ENCODE results near the gene MYH11. TPM values are rescaled to one million over a fixed set of nuclear protein-coding genes. Genes with fewer than 3 reads are reported as not detected.
"Not testable (repeated sequence)": the region's sequence is repeated elsewhere in the genome, so short reads cannot be mapped to it uniquely, and the experiment has no call there.

Gene MYH11
- polyA plus RNA-seq, 1 donor from 2014 or later, result not detected

DNA sequence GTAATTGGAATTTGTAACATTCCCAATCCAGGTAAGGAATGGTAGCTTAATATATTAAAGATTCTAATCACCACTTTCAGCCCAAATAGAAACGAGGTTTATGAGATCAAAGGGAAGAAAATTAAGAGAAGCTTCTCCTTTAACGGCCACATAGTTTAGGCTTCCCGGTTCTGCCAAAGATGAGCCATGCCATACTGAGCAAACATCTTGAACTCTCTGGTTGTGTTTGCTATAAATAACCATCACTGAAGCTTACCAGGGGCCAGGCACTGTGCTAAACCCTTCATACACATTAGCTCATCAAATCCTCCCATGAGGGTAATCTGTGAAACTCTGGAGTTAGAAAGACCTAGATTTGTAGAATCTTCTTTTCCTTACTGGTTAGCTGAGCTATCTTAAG, 2.8 kb downstream of the MYH11 start:
- peaks cover 51% of the 10 kb centered on the region for H3K27me3 ChIP-seq (ENCODE audit: insufficient read depth, low read depth, low read length)

DNA sequence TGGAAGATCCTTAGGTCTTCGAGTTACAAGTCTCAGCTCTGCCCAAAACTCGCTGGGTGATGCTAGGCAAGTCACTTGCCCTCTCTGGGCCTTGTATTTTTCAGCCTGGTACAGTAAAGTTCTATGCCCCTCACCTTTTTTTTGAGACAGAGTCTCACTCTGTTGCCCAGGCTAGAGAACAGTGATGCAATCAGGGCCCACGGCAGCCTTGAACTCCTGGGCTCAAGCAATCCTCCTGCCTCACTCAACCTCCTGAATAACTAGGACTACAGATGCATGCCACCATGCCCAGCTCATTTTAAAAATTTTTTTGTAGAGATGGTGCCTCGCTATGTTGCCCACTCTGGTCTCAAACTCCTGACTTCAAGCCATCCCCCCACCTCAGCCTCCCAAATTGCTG, 3.8 kb downstream of the MYH11 start:
- H3K4me3 ChIP-seq (ENCODE audit: low read length), result no peak overlapping the region
- H3K9me2 ChIP-seq (ENCODE audit: insufficient read depth, low read length), result no peaks in the 10 kb centered on the region
- no peaks in the 10 kb centered on the region for H3F3A ChIP-seq (ENCODE audit: insufficient read depth, low read length, poor library complexity, severe bottlenecking)
- no peaks in the 10 kb centered on the region for H3K9me3 ChIP-seq (ENCODE audit: low read length)
- TF ChIP-seq MXI1 (conservative IDR thresholded peaks at IDR 0.05; ENCODE audit: poor library complexity, severe bottlenecking) (no peak), EP300 (conservative IDR thresholded peaks at IDR 0.05; ENCODE audit: poor library complexity, severe bottlenecking) (no peak)
- TF ChIP-seq, protein P1, sequence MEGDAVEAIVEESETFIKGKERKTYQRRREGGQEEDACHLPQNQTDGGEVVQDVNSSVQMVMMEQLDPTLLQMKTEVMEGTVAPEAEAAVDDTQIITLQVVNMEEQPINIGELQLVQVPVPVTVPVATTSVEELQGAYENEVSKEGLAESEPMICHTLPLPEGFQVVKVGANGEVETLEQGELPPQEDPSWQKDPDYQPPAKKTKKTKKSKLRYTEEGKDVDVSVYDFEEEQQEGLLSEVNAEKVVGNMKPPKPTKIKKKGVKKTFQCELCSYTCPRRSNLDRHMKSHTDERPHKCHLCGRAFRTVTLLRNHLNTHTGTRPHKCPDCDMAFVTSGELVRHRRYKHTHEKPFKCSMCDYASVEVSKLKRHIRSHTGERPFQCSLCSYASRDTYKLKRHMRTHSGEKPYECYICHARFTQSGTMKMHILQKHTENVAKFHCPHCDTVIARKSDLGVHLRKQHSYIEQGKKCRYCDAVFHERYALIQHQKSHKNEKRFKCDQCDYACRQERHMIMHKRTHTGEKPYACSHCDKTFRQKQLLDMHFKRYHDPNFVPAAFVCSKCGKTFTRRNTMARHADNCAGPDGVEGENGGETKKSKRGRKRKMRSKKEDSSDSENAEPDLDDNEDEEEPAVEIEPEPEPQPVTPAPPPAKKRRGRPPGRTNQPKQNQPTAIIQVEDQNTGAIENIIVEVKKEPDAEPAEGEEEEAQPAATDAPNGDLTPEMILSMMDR (IDR thresholded peaks at IDR 0.05; ENCODE audit: poor library complexity, severe bottlenecking), result no peak
- H3K27ac ChIP-seq (ENCODE audit: low read length), result no peak overlapping the region
- H4K20me1 ChIP-seq (ENCODE audit: insufficient read depth), result no peaks in the 10 kb centered on the region
- no peaks in the 10 kb centered on the region for H3K36me3 ChIP-seq (ENCODE audit: insufficient read depth, low read length)
- H3K79me2 ChIP-seq (replicated peaks; ENCODE audit: insufficient read depth, low read length), result no peaks in the 10 kb centered on the region
- no peak overlapping the region for H2AFZ ChIP-seq (ENCODE audit: low read depth, low read length)
- H3K4me2 ChIP-seq (ENCODE audit: low read length), result no peak overlapping the region
- H3K9ac ChIP-seq (ENCODE audit: low read length), result no peak overlapping the region
- peaks cover 40% of the 10 kb centered on the region for H3K27me3 ChIP-seq (ENCODE audit: insufficient read depth, low read depth, low read length)

More for the DNA sequence above, 2.8 kb downstream of the MYH11 start:
- Histone ChIP-seq H3K4me2 (ENCODE audit: low read length) (no peak overlapping the region), H3F3A (ENCODE audit: insufficient read depth, low read length, poor library complexity, severe bottlenecking) (no peaks in the 10 kb centered on the region), H3K4me3 (ENCODE audit: low read length) (no peak overlapping the region), H3K79me2 (replicated peaks; ENCODE audit: insufficient read depth, low read length) (no peaks in the 10 kb centered on the region), H4K20me1 (ENCODE audit: insufficient read depth) (no peaks in the 10 kb centered on the region), H2AFZ (ENCODE audit: low read depth, low read length) (no peak overlapping the region), H3K9me2 (ENCODE audit: insufficient read depth, low read length) (no peaks in the 10 kb centered on the region), H3K9me3 (ENCODE audit: low read length) (no peaks in the 10 kb centered on the region), H3K27ac (ENCODE audit: low read length) (no peak overlapping the region), H3K9ac (ENCODE audit: low read length) (no peak overlapping the region), H3K36me3 (ENCODE audit: insufficient read depth, low read length) (no peaks in the 10 kb centered on the region)
- TF ChIP-seq POLR2AphosphoS5 (IDR thresholded peaks at IDR 0.05), result no peak
- TF ChIP-seq, protein P1 (IDR thresholded peaks at IDR 0.05; ENCODE audit: poor library complexity, severe bottlenecking), result no peak
- TF ChIP-seq, protein P2, sequence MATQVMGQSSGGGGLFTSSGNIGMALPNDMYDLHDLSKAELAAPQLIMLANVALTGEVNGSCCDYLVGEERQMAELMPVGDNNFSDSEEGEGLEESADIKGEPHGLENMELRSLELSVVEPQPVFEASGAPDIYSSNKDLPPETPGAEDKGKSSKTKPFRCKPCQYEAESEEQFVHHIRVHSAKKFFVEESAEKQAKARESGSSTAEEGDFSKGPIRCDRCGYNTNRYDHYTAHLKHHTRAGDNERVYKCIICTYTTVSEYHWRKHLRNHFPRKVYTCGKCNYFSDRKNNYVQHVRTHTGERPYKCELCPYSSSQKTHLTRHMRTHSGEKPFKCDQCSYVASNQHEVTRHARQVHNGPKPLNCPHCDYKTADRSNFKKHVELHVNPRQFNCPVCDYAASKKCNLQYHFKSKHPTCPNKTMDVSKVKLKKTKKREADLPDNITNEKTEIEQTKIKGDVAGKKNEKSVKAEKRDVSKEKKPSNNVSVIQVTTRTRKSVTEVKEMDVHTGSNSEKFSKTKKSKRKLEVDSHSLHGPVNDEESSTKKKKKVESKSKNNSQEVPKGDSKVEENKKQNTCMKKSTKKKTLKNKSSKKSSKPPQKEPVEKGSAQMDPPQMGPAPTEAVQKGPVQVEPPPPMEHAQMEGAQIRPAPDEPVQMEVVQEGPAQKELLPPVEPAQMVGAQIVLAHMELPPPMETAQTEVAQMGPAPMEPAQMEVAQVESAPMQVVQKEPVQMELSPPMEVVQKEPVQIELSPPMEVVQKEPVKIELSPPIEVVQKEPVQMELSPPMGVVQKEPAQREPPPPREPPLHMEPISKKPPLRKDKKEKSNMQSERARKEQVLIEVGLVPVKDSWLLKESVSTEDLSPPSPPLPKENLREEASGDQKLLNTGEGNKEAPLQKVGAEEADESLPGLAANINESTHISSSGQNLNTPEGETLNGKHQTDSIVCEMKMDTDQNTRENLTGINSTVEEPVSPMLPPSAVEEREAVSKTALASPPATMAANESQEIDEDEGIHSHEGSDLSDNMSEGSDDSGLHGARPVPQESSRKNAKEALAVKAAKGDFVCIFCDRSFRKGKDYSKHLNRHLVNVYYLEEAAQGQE (IDR thresholded peaks at IDR 0.05; ENCODE audit: borderline replicate concordance), result no peak
- TF ChIP-seq SMC3 (conservative IDR thresholded peaks at IDR 0.05; ENCODE audit: poor library complexity), result no peak
- no peak for TF ChIP-seq MXI1 (conservative IDR thresholded peaks at IDR 0.05; ENCODE audit: poor library complexity, severe bottlenecking)
- no peak for TF ChIP-seq TAF1 (IDR thresholded peaks at IDR 0.05; ENCODE audit: low read depth)
- no peak for TF ChIP-seq EP300 (conservative IDR thresholded peaks at IDR 0.05; ENCODE audit: poor library complexity, severe bottlenecking)
- no peak for TF ChIP-seq EZH2 (IDR thresholded peaks at IDR 0.05; ENCODE audit: borderline replicate concordance, insufficient read depth, low read length, poor library complexity, severe bottlenecking)
- no peak for TF ChIP-seq RAD21 (conservative IDR thresholded peaks at IDR 0.05)

DNA sequence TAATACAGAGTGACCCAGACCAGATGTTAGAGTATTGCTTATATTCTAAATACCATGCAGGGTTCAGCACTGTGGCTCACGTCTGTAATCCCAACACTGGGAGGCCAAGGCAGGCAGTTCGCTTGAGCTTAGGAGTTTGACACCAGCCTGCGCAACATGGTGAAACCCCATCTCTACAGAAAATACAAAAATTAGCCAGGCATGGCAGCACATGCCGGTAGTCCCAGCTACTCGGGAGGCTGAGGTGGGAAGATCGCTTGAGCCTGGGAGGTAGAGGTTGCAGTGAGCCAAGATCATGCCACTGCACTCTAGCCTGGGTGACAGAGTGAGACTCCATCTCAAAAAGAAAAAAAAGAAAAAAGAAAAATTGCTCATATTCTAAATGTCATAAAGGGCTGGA, 6.3 kb downstream of the MYH11 start:
- not testable (repeated sequence) for H3K9me3 ChIP-seq (ENCODE audit: low read length); H3K4me2 ChIP-seq (ENCODE audit: low read length); H3K9me2 ChIP-seq (ENCODE audit: insufficient read depth, low read length); H3K36me3 ChIP-seq (ENCODE audit: insufficient read depth, low read length); H3K79me2 ChIP-seq (replicated peaks; ENCODE audit: insufficient read depth, low read length); H4K20me1 ChIP-seq (ENCODE audit: insufficient read depth); H2AFZ ChIP-seq (ENCODE audit: low read depth, low read length); H3K27ac ChIP-seq (ENCODE audit: low read length); H3K9ac ChIP-seq (ENCODE audit: low read length); H3K4me3 ChIP-seq (ENCODE audit: low read length); H3F3A ChIP-seq (ENCODE audit: insufficient read depth, low read length, poor library complexity, severe bottlenecking)
- H3K27me3 ChIP-seq (ENCODE audit: insufficient read depth, low read depth, low read length), result peaks cover 16% of the 10 kb centered on the region

Measured in neural cell (in vitro differentiated cells).